Left ventricle myocardium superior (tissue), 1 donor: ENCODE data around the gene PLXNB2. TPM values are rescaled to one million over a fixed set of nuclear protein-coding genes. Genes with fewer than 3 reads are reported as not detected.

ENCODE experiments used
- ATAC-seq: fragments of 200-7000 bp; cut with Tn5 transposase; one replicate; pipeline ENCODE4 v1.9.1; 2020; ENCODE audit warnings: mild to moderate bottlenecking, moderate library complexity
- DNase-seq: peaks from one replicate; pipeline ENCODE4 v3.0.0-alpha.2; 2020
- intact Hi-C: fragments of 100-400 bp; cut with micrococcal nuclease; formaldehyde crosslinking; loops from one replicate; pipeline ENCODE4 v1.11.0; 2022
- total RNA-seq: library from RNA; stranded (reverse); fragmentation: NEBNext Ultra II Directional; extraction: Animal tissue kit (Norgen Biotek cat#: 25700); gene quantifications from one replicate; pipeline ENCODE4 v1.2.1, GENCODE V29; 2021
- donor health status: DM: no; HTN: yes; CAD: no; lungs with severe emphysema.

PLXNB2 gene
- total RNA-seq, 1 donor from 2014 or later = 81.7 TPM

DNA sequence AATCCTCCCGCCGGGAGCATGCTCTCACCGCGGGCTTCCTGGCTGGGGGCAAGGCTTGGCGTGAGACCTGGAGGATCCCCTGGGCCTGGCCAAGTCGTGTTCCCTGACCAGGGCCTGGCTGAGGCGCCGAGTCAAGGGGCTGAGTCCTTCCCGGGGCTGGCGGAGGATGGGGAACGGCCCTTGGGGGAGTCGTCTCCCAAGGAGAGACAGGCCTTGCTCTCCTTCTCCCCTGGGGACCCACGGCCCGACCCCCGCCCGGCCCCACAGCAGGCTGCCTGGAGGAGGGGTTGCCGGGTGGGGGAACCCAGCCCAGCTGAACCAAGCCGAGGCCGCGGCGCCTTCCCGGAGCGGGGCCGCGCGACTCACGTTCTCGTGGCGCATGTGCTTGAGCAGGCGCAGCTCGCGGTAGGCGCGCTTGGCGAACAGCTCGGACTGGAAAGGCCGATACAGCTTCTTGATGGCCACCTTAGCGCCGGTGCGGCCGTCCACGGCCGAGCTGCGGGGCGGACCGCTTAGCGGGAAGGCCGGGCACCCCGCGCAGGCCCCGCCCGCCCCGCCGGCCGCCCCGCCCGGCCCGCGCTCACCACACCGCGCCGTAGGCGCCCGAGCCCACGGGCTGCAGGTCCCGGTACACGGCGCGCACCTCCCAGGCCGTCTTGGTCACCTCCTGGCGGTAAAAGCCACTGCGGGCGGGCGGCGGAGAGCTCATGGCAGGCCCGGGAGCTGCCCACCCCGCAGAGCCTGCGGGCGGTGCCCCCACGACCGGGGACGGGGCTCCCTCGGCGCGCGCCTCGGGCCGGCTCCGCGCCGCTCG is 46.4 kb downstream of the PLXNB2 start:
- DNase-seq (peak; percentile 76), ATAC-seq (peak; percentile 14)
- intact Hi-C loops = no loop called here

- DNase-seq (no peak), ATAC-seq (no peak)
- intact Hi-C loops = no loop called here
Measured at GRCh38 chr22:50260434-50260800, 47.0 kb downstream of the PLXNB2 start.

GRCh38 chr22:50259302-50259701 is 48.1 kb downstream of the PLXNB2 start:
- no peak for ATAC-seq
- intact Hi-C loops = no loop called here

GRCh38 chr22:50258361-50259292 is 48.8 kb downstream of the PLXNB2 start:
- peak; percentile 79 for DNase-seq
- intact Hi-C loops = no loop called here
- peak; percentile 83 for ATAC-seq

More at GRCh38 chr22:50259302-50259701, 48.1 kb downstream of the PLXNB2 start:
- no peak for DNase-seq

GRCh38 chr22:50257451-50258360 is 49.7 kb downstream of the PLXNB2 start:
- intact Hi-C loops = no loop called here
- DNase-seq (no peak), ATAC-seq (peak; percentile 3)

GRCh38 chr22:50257041-50257440 is 50.4 kb downstream of the PLXNB2 start:
- no peak for ATAC-seq
- DNase-seq = no peak
- intact Hi-C loops = no loop called here

DNA sequence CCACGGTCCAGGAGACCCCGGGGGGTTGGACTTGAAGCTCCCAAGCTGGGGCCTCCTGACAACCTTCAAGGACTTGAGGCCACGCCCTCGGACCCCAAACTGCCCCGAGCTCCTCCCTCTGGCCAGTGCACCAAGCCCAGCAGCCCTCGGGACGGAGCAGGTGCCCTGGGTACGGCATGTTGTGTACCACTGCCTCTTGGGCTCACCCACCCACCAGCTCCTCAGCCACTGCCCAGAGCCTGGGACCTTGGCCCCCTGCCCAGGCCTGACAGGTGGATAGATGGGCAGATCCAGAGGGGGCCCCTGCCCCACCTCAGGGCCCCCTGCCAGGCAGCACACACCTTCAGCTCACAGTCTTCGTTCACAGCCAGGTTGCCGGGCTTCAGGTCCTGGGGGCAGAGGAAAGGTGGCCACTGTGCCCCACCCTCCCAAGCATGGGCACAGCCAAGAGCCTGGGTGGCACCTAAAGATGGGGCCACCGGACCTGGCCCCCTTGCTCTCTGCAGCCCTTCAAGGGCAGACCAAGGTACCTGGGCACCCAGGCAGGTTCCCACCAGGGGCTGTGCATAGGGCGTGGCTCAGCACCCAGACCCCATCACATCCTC is 51.1 kb downstream of the PLXNB2 start:
- DNase-seq (no peak), ATAC-seq (no peak)
- intact Hi-C loops = no loop called here

DNA sequence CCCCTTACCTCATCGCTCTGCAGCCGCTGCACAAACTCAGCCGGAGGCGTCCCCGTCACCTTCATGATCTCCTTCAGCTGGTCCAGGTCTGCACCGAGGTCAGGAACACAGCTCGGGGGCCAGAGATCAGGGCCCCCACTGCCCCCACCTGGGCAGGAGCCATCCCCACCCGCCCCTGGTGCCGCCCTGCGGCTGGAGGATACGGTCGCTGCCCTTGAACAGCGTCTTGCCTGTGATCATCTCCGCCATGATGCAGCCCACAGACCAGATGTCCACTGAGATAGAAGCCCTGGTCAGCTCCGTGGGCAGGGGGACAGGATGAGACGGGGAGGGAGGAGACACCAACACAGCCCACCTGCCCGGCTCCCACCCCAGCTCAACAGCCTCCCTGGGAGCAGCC is 51.8 kb downstream of the PLXNB2 start:
- ATAC-seq (no peak), DNase-seq (no peak)
- intact Hi-C loops = no loop called here

- DNase-seq = no peak
- ATAC-seq = no peak
- intact Hi-C loops = no loop called here
Measured at GRCh38 chr22:50255099-50255498, 52.3 kb downstream of the PLXNB2 start.

GRCh38 chr22:50253941-50254340 is 53.5 kb downstream of the PLXNB2 start:
- ATAC-seq = no peak
- no peak for DNase-seq
- intact Hi-C loops = no loop called here

GRCh38 chr22:50253046-50253915 is 54.2 kb downstream of the PLXNB2 start:
- DNase-seq (no peak), ATAC-seq (no peak)
- intact Hi-C loops = no loop called here

DNA sequence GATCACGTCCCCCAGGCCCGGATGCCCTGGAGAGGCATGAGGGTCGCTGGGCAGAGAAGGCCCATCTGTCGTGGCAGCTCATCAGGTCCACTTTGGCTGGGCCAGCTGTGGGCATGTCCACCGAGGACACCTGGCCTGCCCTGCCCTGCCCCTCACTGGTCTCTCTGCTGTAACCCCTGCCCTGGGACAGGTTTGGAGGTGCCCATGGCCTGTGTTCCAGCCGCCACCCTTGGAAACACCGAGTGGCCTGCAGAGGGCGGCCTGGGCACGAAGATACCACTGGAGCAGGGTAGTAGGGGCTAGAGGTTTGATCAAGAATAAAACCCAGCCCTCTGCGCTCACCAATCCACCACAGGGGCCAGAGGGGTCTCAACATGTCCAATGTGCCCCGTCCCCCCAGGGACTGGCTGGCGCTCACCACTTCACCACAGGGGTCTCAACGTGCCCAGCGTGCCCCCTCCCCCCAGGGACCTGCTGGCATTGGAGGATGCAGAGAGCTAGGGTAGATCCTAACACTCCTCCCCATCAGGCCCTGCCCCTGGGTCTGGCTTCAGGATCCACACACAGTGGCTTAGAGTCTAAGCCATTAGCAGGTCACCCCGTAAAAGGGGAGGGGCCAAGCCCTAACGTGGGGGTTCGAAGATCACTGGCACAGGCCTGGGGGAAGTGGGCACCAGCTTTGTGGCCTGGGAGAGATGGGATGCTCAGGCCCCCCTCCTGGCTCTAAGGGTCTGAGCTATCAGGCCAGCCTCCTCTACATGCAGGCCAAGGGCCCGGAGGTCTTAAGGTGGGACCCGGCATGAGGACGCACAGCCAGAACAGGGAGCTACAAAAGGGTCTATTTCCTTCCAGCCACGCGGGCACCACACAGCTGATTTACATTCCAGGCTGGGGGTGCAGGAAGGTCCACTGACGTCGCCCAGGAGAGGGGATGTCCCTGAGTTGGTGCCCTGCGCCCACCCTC is 55.1 kb downstream of the PLXNB2 start:
- DNase-seq = peak; percentile 86
- ATAC-seq = peak; percentile 79
- intact Hi-C loops = no loop called here

DNA sequence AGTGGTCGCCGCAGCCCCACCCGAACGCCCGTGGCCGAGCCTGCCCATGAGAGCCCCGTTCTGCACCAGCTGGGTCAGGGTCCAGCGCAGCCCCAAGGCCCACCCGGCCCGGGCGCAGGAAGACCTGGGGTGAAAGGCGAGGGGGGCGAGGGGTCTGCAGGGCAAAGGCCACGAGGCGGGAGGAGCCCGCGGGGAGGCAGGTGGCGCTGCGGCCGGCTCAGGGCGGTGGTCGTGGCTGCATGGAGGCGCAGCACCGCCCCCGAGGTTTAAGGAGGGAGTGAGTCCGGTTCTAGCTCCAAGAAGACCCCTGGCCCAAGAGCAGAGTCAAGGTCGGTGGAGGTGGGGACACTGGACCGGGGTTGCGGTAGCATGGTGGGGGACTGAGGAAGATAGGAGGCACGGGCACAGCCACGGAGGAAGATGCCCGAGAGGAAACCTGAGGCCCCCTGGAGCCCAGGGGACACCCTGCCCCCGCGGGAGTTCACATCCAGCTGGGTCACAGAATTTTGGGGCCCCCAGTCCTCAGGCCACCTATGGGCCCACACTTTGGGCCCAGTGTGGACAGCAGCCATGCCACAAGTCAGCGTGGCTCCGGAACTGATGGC is 55.9 kb downstream of the PLXNB2 start:
- intact Hi-C loops = no loop called here
- DNase-seq = no peak
- peak; percentile 1 for ATAC-seq

- ATAC-seq (peak; percentile 87), DNase-seq (peak; percentile 92)
- intact Hi-C loops = no loop called here
Measured at GRCh38 chr22:50250555-50251476, 56.6 kb downstream of the PLXNB2 start, which contains the start of gene HDAC10. Gene HDAC10 (minus strand): TSS chr22:50251265. CDS start chr22:50251032, 233 bp downstream.

DNA sequence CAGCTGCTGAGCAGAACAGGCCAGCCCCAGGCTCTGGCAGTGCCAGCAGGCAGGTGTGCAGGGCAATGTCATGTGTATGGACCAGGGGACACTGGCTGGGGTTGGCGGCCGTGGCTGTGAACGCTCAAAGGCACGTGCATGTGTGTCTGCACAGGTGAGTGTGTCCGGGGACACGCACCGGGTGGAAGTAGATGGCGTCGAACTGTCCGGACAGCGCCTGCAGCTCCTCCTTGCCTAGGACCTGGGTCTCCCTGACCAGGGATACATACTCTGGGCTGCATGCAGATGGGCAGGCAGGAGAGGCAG is 57.2 kb downstream of the PLXNB2 start:
- ATAC-seq (no peak), DNase-seq (no peak)
- intact Hi-C loops = no loop called here
